DMS79 (cell line): ENCODE results near the gene ELF5.

Experiments
- DNase-seq: peaks from one replicate; lab custom pipeline; 2025; lab: John Stamatoyannopoulos, UW

The ELF5 gene

DNA sequence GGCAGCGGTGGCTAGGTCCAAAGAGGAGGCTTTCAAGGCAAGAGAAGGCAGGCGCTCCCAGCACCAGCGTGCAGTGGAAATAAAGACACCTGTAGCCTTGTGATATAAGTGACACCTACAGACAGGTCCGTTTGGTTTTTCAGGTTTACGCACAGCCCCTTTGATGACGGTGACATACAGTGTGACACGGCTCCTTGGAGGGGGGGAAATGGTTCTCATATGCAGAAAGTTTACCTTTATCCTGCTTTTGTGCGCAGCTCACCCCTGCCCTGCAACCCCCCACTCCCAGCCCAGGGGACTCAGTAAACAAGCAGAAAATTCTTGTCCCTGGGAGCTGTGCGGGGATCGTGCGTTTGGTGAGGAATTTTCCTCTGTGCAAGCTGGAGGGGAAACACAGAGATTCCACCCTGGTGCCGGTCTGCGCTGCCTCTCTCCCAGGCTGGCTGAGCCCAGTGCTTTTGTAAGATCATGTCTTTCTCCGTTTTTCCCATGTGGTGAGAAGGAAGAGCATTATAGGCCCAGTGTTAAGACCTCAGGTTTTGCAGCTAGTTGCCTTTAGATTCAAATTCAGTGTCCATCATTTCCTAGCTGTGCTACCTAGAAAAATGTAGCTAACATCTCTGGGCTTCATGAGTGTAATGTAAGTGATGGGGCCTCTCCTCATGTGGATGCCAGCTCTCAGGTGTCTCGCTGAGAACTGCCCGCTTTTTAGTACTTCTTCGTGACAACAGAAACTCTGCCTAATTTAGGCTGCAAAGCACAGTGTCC is at the start of gene ELF5:
ELF5 (minus strand) TSS at position 113 of the 768 bp plus-strand sequence. CDS start 8,045 bp downstream, outside the sequence.
- DNase-seq, result no peak

DNA sequence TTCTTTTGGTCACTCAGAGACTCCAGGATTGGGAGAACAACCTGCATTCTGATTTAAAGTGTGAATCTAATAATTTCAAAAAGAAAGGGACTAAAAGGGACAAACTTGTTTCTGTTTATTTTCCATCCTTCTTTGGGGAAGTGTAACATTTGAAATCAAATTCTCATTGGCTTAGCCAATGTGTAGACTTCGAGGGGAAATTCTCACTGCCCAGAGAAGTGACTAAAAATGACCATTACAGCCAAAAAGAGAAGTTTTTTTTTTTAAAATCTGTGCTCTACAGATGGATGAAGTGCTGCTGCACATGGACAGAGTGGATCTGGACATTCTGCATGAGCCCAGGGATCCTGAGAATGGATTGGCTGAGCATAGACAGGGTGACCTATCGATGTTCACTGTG is 49.4 kb upstream of the ELF5 start:
- DNase-seq, result no peak

DNA sequence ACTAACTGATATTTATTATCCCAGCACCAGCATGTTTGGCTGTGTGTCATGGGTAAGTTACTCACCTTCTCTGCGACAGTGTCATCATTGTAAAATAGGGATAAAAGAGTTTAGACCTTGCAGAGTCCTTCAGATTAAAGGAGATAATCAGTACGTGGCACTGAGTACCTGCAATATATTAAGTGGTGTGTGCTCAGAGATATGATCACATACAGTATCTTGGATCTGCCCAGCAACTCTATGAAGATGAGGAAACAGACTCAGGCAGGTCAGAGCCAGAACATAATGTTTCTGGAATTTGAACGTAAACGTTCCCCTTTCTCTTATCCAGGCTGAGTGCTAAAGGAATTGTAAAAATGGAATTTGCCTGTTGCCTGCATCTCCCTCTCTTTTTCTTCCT is 46.9 kb upstream of the ELF5 start:
- no peak for DNase-seq

DNA sequence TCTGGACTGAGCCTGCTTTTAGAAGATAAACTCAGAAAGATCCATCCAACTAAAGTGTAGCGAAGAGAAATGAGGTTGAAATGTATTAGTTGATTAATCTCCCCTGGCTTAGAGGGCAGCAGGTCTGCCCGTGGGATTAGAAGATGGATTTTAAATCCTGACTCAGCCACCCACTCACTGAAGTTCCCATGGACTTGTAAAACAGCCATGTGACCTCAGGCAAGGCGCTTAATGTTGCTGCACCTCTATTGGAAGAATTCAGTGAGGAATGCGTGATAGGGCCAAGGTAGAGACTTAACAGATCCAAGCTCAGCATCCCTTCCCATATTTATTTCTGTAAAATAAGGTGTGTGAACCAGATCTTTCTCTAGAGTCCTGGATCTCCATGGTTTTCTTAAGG is 45.1 kb upstream of the ELF5 start:
- no peak for DNase-seq

DNA sequence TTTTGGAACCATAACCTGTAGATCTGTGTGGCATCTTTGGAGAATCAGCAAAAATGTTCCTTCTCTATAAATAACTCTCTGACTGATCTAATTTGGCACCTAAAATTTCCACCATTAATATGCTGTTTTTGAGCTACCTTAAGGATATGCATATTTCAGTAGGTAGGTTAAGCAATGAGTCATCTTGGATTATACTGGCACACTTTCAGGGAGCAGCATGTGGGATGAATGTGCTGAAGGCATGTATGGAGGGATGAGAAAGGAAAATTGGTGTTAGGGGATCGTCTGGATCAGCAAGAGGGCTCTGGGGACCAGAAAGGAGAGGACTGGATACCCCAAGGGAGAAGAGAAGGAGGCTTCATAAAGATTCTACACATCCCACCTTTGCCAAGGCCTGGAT is 44.6 kb upstream of the ELF5 start:
- no peak for DNase-seq

DNA sequence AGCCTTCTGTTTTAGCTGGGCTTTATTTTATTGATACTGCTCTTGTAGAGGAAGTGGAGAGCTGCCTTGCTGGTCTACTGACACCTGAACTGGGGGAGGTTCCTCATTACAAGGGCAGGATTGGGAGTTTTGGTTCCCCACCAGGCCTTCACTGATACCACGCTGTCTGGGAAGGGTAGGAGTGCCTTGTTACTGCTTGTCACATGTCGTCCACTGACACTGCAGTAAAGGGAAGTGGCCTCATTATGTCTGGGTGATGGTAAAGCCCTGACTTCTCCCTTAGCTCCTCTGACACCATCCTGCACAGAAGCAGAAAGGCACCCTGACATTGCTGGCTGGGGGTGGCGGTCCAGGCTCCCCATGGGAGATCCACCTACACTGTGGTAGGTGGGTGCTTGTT is 38.7 kb upstream of the ELF5 start:
- no peak for DNase-seq

DNA sequence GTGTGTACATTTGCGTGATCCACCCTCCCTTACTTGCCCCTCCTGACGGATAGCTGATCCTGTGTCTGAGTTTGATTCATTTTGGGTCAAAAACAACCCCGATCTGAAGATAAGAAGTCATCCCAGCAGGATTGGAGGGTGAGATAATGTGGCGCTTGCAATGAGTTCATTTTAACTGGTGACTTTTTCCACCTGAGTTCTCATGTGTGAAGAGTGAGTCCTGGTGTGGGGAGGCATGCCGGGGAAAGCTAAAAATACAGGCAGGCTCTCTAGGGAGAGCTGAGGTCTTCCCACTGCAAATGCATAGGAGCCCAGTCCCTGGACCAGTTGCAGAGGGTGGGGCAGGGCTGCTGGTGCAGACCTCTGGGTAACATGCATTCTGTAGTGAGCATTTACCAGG is 35.7 kb upstream of the ELF5 start:
- DNase-seq, result no peak

DNA sequence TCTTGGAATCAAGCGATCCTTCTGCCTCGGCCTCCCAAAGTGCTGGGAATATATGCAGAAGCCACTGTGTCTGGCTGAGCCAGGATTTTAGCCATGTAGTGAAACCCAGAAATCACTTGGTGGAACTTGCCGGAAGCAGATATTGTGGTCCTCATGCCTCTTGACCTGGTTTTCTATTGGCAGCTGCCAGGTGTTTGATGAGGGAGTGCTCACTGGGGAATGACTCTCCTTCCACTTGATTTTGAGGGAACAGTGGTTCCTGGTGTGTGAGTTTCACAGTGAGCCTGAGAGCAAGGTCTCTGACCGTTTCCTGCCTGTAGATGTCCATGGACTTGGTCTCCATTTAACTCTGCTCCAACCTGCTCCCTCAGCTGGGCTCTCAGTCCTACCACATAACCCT is 34.7 kb upstream of the ELF5 start:
- DNase-seq, result no peak

DNA sequence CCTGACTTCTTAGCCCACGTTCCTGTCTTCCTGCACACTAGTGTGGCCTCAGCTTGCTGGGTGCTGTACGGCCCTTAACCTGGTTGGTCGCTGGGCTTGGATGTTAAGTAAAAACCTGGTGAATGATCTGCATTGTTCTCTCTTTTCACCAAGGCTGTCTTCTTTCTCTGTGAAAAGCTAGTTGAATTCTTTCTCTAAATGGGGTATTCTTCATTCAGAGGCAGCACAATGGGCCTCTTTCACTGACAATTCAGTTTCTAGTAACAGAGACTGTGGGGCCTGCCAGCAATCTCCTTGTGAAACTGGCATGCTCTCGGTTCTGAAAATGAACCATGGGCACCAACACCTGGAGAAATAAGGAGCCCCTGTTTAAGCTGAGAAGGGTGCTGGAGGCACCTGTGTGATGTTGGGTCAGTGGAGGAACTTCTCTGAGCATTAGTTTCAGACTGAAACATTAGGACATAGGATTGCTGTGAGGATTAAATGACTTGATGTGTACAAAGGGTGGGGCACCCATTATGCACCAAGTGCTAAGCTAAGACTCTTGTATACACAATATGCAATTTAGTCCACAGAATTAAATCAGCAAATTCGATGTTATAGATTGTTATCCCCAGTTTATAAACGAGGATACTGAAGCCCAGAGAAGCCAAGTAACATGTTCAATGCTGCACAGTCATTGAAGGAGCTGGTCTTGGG is 33.1 kb upstream of the ELF5 start:
- no peak for DNase-seq

DNA sequence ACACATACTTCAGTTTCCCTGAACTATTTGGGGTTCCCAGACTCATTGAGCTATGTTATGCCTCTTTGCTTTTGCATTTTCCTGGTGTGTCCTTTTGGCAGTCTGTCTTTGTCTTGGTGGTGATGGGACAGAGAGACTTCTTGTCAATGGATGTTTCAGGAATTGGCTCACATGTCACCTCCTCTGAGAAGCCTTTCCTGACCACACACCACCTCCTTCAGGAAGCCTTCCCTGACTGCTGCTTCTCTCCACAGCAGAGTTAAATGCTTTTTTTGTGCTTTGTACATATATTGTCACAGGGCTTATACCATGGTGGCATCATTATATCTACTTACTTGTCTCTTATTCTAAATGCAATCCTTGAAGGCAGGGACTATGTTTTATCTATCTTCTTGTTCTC is 28.5 kb upstream of the ELF5 start:
- DNase-seq, result no peak

DNA sequence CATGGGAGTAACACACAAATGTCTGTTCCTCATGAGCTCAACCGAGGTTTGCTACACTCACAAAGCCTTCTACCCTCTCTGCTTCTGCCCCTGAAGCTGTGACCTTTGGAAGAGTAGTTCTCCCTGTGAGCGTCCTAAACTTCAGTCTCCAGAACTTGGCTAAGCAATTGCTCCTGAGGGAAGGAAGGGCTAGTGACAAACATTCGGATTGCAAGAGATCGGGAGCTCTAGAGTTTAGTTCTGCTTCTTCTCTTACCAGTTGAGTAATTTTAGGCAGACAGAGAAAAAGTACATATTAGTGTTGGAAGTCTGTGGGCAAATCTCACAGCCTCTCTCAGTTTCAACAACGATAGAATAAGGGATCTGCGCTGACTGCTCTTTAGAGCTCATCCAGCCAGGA is 27.3 kb upstream of the ELF5 start:
- no peak for DNase-seq

DNA sequence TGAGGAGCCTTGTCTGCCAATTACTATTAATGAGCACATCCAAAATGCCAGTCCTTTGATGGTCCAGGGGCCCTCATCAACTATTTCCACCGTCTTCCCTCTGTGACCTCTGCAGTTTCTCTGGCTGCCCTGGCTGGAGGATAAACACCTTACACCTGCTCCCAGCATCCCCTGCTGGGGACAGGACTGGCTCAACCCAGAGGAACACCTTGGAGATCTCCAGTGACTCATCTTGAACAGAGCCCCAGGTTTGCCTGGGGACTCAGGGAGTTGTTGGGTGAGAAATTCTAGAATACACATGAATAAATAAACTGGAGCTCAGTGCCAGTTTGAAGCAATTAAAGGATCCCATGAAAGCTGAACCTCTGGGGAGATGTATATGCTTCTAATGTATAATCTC is 24.0 kb upstream of the ELF5 start:
- no peak for DNase-seq

DNA sequence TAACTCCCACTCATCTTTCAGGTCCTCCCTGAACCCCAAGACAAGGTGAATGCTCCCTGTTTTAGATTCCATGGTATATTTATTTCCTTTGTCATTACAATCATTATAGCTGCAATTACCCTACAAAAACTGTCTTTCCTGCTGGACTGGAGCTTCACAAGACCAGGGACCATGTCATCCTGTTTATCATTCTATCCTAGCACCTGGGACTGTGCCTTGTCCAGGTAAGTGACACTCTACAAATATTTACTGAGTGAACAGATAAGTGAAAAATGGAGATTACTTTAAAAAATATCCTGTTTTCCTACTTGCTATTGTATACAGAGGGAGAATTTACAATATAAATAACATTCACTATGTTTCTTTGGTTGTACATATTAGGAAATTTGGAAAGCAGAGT is 22.5 kb upstream of the ELF5 start:
- DNase-seq, result no peak

DNA sequence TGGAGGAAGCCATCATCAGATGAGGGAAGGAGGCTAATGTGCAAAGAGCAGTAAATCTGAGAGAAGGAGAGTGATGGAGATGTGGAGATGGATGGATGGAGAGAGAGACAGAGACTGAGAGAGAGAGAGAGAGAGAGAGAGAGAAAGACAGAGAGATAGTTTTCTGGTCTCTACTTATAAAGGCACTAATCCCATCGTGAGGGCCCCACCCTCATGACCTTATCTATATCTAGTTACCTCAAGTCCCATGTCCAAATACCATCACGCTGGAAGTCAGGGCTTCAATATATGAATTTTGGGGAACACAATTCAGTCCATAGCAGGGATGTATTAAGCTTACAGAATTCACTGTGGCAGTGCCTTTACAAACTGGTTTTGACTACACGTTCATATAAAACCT is 21.2 kb upstream of the ELF5 start:
- no peak for DNase-seq

DNA sequence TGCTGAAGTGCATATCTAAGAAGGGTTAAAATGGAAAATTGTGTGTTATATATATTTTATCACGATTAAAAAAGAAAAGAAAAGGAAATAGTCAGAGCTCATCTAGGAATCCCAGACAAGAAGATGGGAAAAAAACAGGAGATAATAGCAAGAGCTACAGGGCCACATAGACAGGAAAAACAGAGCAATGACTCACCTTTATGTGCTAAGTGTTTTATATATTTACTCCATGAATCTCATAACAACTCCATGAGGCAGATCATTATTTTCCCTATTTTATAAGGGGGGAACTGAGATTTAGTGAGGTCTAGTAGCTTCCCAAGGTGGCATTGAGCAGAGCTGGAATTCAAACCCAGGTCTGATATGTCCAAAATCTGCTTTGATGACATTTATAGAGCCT is 18.1 kb upstream of the ELF5 start:
- DNase-seq, result no peak

DNA sequence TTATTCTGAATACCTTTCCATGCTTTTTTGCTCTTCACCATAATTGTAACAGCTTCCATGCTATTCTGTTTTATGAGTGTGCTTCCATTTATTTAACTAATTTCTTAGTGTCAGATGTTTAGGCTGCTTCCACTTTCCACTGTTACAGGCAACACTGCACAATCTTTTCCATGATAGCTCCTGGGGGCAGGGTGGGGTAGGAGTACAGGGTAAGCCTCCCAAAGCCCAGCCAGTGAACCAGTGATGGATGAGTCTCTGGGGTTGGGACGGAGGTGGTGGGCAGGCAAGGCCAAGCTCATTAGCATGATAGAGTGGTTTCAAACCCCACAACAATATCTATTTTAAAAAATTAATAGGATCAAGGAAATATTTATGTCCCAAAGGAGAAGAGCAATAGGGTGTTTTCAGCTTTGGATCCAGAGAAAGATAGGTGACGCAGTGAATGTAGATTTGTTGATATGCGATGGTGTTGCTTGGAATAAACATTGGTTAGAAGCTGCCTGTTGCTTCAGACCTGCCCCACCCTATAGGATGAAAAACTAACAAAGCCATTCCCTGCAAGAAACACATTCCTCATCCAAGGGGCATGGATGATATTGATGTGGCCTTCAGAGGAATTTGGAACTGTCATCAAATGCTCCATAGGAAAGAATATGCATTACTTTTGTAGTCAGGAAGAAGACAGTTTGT is 17.1 kb upstream of the ELF5 start:
- DNase-seq, result no peak

DNA sequence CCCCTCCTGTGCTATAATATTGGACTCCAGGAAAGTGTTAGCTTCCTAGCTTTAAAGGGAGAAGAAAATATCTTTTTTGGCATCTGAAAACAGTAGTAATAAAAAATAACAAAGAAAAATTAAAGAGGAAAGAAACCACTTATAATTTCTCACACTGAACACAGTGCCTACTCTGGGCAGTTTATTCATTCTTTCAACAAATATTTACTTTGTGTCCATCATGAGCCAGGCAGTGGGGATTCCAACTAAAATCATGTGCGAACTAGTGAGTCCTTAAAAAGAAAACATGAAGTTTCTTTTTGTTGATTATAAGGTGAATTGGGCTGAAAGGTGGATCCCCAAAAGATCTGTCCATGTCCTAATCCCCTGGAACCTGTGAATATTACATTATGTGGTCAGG is 16.0 kb upstream of the ELF5 start:
- no peak for DNase-seq

DNA sequence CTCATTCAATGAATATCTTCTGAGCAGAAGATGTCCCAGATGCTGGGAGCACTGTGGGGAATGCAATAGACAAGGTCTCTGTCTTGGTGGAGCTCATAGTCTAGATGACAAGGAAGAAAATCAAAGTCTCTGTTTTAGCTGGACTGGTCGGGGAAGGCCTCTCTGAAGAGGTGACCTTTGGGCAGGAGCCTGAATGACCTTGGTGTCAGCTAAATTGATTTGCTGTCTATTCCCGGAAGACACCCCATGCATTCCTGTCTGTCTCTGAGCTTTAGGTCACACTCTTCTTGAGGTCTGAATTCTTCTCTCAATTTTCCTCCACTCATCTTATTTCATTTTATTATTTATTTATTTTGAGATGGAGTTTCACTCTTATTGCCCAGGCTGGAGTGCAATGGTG is 14.5 kb upstream of the ELF5 start:
- no peak for DNase-seq

DNA sequence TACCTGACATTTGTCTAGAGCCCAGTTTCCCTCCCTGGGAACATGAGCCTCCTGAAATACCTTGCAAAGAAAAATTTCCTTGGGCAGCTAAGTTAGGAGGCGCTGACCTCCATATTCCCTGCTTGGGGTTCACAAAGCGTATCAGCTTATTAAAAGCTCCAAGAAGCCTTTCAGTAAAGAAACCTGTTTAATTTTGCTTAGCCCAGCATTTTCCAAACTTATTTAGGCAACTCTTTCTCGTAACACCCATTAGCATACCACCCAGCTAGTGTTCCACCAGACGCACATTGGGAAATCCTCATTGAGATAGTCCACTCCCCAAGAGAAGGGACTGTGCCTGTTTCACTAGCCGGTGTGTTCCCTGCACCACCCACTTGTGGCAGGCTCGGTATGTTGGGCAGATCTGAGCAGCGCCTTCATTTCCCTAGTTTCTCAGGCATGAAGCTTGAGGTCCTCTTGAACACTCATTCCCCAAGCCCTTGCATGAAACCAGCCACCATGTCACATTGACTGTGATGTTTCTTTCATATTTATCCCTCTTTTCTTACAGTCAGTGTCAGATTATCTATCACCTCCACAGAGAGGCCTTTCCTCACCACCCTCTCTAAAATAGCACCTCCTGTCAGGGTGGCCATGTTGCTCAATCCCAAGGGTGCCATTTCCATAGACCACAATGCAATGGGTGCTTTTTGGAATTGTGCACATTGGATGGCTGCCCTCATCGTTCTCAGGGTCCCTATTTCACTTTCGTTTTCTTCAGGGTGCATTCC is 12.5 kb upstream of the ELF5 start:
- DNase-seq, result no peak

DNA sequence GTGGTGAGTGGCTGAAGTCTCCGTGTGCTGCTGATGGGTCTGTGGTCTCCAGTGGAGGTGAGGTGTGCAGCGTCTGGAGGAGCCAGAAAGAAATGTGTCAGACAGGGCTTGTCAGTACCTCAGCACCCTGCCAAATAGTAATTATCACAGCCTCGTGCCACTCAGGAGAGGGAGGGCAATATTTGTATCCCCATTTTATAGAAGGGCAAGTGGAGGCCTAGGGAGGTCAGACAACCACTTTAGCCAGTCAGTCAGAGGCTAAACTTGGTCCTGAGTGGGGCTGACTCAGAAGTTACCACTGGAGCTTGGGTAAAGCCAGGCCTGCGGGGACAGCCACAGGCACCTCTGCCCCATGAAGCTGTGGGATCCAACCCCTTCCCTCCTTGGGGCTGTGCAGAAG is 11.5 kb upstream of the ELF5 start:
- DNase-seq, result no peak

DNA sequence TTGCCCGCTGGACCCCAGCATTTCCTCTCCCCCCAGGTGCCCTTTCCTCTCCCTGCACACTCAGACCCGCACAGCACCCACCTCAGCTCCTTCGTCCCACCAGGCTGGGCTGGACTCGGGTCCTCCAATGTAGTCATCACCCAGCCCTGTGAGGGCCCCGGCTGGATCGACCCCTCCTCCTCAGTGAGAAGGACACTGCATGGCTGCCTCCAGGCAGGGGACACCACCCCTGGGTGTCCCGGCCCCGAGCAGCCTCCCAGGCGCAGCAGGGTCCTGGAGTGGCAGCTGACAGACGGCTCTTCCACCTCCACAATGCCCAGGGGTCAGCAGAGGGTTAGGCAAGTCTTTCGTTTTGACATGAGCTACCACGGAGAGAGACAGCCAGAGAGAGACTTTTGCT is 11.1 kb upstream of the ELF5 start:
- DNase-seq, result no peak

DNA sequence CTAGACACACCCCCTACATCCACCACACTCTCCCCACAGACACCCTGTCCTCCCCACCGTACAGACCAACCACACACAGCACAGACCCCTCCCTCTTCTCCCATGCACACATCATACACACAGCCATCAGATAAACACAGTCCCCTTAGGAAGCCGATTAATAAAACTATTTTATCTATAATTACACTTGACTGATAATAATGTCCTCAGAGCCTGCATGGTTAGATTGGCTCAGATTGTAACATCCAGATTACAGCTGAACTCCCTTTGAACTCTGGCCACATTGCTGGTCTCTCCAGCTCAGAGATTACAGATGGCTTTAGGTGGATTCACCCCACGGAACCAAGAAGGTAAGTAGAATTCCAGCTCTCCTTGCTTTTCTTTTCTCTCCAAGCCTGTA is 9.5 kb upstream of the ELF5 start:
- no peak for DNase-seq

DNA sequence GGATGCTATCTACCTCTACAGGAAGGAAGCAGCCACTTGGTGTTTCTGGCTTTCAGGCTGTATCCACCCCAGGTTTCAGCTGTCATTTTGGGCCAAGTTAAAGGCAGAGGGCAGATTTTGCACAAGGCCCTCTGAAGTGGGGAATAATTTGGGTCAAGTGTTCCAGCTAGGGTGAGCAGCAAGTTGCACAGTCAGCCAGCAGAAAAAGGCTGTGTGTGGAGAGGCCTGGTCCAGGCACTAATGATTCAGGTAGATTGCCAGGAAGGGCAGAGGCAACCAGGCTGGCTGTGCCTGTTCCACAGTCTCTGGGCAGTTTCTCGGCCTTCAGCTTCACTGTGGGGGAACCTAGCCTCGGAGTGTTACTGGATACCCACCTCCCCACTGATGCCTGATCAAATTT is 8.6 kb upstream of the ELF5 start:
- no peak for DNase-seq
